Gastroesophageal sphincter (tissue), 4 donors: ENCODE data around the gene HOXC6. TPM values are rescaled to one million over a fixed set of nuclear protein-coding genes. Genes with fewer than 3 reads are reported as not detected.

Experiments used
- ATAC-seq: fragments of 150-250 bp; one replicate; pipeline ENCODE4 v1.9.1; 2016; ENCODE audit warnings: mild to moderate bottlenecking, moderate library complexity
- H3K27ac ChIP-seq, 4 donors: fragments of 200-600 bp; sonication (generic) in 3 of 4; 1 replicate in 3 of 4; 2 replicates in 1 of 4; pipeline ENCODE4 v1.5.1; 2016 to 2019
- H3K27me3 ChIP-seq: fragments of 200-600 bp; sonication (generic); one replicate; pipeline ENCODE4 v1.5.1; 2019
- H3K36me3 ChIP-seq, 2 donors: fragments of 200-600 bp; sonication (generic); one replicate each; pipeline ENCODE4 v1.5.1; 2019; ENCODE audit warnings: control low read depth in 1 of 2
- H3K4me1 ChIP-seq, 3 donors: fragments of 200-600 bp; sonication (generic); 1 replicate in 2 of 3; 2 replicates in 1 of 3; pipeline ENCODE4 v1.5.1; 2016 to 2019; ENCODE audit warnings: control low read depth in 2 of 3
- H3K4me3 ChIP-seq, 2 donors: fragments of 200-600 bp; sonication (generic); one replicate each; pipeline ENCODE4 v1.5.1; 2019; ENCODE audit warnings: mild to moderate bottlenecking in 1 of 2, moderate library complexity in 1 of 2
- H3K9me3 ChIP-seq, 3 donors: fragments of 200-600 bp; sonication (generic); one replicate each; pipeline ENCODE4 v1.5.1; 2017 to 2019; ENCODE audit warnings: control low read depth in 2 of 3
- EP300 ChIP-seq: sonication (generic); formaldehyde crosslinking; IDR thresholded peaks from one replicate; pipeline ENCODE4 v1.6.1; 2017; ENCODE audit warnings: antibody characterized with exemption, mild to moderate bottlenecking
- POLR2A ChIP-seq, 2 donors: fragments of 450-650 bp; IDR thresholded peaks; one replicate each; pipeline ENCODE4 v1.6.1; 2017; ENCODE audit warnings: antibody characterized with exemption in 2 of 2, mild to moderate bottlenecking in 2 of 2, moderate library complexity in 1 of 2
- POLR2AphosphoS5 ChIP-seq: sonication (generic); formaldehyde crosslinking; IDR thresholded peaks from one replicate; pipeline ENCODE4 v1.6.1; 2017; ENCODE audit warnings: antibody characterized with exemption
- WGBS, 2 donors: methylation state at CpG; one replicate each; pipeline ENCODE4 v1.1.5; 2018; ENCODE audit warnings: low coverage in 1 of 2; 5-methylcytosine and 5-hydroxymethylcytosine counted together
- total RNA-seq, 4 donors: library from RNA; depleted of rRNA; stranded (reverse); fragments of >200 nt; gene quantifications; one replicate each; pipeline ENCODE4 v1.1.0, GENCODE V29; 2016
- TF ChIP-seq, protein P1 (sequence below), 4 experiments: fragments of 200-600 bp in 2 of 4; fragments of 450-650 bp in 2 of 4; sonication (generic) in 1 of 4; IDR thresholded peaks; one replicate each; pipeline ENCODE4 v1.5.1; 2017 to 2019; ENCODE audit warnings: antibody characterized with exemption in 4 of 4, mild to moderate bottlenecking in 2 of 4, moderate library complexity in 2 of 4

HOXC6 gene
- total RNA-seq, 4 donors from 2014 or later: 0.50 TPM; not detected in 3

DNA sequence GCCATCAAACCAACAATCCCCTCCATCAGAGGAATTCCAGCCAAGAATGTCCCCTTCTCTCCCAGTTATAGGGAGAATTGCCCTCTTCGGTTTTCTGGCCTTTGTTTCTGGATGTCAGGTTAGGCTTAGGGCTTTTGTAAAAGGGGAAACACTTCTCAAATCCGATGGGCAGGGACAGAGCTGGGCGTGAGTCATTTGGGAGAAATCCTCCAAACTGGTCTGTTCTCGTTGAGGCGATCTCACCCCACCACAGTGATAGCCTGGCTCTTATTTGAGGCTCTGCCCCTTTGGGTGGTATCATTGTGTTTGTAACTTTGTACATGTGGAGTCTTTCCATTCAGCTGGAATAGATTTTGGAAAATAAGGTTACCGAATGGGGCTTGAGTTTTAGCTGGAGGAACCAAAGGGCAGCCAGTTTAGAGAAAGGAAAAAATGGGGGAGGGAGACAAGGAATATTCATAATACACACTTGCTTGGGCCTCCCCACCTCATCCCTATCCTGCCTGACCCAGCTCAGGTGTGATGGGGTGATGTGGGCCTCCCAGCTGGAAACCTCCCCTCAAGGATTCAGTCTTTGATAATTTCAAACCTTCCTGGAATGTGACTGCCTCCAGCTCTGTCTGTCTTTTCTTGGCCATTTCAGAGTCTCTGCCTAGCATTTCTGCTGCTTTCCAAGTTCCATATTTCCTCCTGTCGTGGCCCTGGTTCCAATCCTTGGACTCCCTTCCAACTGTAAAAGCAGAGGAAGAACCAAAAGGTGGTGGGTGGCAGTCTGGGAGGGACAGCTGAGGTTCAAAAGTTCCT lies 32.9 kb downstream of the HOXC6 start:
- WGBS, 2 donors: 74 to 94% methylated on average over 3 of the region's 7 CpGs
- no peak for TF ChIP-seq EP300
- TF ChIP-seq POLR2AphosphoS5: no peak
- TF ChIP-seq POLR2A (IDR thresholded peaks at IDR 0.05): no peak
- TF ChIP-seq, protein P1, sequence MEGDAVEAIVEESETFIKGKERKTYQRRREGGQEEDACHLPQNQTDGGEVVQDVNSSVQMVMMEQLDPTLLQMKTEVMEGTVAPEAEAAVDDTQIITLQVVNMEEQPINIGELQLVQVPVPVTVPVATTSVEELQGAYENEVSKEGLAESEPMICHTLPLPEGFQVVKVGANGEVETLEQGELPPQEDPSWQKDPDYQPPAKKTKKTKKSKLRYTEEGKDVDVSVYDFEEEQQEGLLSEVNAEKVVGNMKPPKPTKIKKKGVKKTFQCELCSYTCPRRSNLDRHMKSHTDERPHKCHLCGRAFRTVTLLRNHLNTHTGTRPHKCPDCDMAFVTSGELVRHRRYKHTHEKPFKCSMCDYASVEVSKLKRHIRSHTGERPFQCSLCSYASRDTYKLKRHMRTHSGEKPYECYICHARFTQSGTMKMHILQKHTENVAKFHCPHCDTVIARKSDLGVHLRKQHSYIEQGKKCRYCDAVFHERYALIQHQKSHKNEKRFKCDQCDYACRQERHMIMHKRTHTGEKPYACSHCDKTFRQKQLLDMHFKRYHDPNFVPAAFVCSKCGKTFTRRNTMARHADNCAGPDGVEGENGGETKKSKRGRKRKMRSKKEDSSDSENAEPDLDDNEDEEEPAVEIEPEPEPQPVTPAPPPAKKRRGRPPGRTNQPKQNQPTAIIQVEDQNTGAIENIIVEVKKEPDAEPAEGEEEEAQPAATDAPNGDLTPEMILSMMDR (IDR thresholded peaks at IDR 0.05): no peak

DNA sequence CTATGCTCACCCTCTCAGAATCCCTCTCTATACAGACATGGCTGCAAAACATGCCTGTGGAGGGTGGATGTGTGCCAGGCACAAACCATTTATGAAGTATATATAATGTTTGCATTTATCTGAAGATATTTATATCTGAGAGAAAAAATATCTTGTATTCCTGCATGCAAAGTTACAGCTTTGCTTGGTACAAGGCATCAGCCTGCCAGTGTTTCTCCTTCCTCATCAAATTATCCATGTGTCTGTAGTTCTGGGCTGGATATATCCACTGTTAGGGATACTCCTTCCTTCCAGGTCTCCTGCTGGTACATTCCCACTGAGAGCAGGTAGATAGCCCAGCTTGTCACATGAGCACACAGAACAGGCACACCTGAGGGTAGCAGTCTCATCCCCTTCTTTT lies 37.4 kb downstream of the HOXC6 start:
- H3K4me3 ChIP-seq: no peak overlapping the region
- TF ChIP-seq POLR2A (IDR thresholded peaks at IDR 0.05) (no peak), EP300 (no peak), POLR2AphosphoS5 (no peak)
- TF ChIP-seq, protein P1 (IDR thresholded peaks at IDR 0.05): no peak
- peaks cover 8% of the 10 kb centered on the region for H3K27me3 ChIP-seq
- H3K4me1 ChIP-seq: peaks cover 0 to 11% (median 0%) of the 10 kb centered on the region in 3 donors
- H3K36me3 ChIP-seq: no peaks in the 10 kb centered on the region
- no peaks in the 10 kb centered on the region for H3K9me3 ChIP-seq
- H3K27ac ChIP-seq: no peak overlapping the region
- no peak for ATAC-seq

More for the DNA sequence above, 32.9 kb downstream of the HOXC6 start:
- Histone ChIP-seq H3K27ac (no peak overlapping the region), H3K27me3 (peaks cover 8% of the 10 kb centered on the region), H3K9me3 (no peaks in the 10 kb centered on the region), H3K36me3 (no peaks in the 10 kb centered on the region), H3K4me1 (peaks cover 0 to 13% (median 0%) of the 10 kb centered on the region in 3 donors), H3K4me3 (no peak overlapping the region)
- no peak for ATAC-seq

DNA sequence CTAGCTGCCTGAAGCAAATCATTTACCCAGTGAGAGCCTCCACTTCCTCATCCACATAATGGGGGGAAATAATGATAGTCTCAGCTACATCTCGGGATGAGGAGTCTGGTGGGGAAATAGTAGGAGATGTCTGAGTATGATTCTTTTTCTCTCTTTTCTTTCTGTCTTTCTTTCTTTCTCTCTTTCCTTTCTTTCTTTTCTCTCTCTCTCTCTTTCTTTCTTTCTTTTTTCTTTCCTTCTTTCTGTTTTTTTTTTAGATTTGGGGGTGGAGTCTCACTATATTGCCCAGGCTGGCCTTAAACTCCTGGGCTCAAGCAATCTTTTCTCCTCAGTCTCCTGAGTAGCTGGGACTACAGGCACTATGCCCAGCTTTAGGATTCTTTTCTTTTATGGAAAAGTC lies 38.2 kb downstream of the HOXC6 start:
- peaks cover 8% of the 10 kb centered on the region for H3K27me3 ChIP-seq
- TF ChIP-seq EP300 (no peak), POLR2AphosphoS5 (no peak), POLR2A (IDR thresholded peaks at IDR 0.05) (no peak)
- TF ChIP-seq, protein P1 (IDR thresholded peaks at IDR 0.05): no peak
- ATAC-seq: no peak
- H3K27ac ChIP-seq: no peak overlapping the region
- H3K4me1 ChIP-seq: peaks cover 0 to 11% (median 0%) of the 10 kb centered on the region in 3 donors
- no peak overlapping the region for H3K4me3 ChIP-seq
- no peaks in the 10 kb centered on the region for H3K9me3 ChIP-seq
- H3K36me3 ChIP-seq: no peaks in the 10 kb centered on the region
- WGBS, 2 donors: 73 to 83% methylated on average over 1 of the region's 1 CpG

DNA sequence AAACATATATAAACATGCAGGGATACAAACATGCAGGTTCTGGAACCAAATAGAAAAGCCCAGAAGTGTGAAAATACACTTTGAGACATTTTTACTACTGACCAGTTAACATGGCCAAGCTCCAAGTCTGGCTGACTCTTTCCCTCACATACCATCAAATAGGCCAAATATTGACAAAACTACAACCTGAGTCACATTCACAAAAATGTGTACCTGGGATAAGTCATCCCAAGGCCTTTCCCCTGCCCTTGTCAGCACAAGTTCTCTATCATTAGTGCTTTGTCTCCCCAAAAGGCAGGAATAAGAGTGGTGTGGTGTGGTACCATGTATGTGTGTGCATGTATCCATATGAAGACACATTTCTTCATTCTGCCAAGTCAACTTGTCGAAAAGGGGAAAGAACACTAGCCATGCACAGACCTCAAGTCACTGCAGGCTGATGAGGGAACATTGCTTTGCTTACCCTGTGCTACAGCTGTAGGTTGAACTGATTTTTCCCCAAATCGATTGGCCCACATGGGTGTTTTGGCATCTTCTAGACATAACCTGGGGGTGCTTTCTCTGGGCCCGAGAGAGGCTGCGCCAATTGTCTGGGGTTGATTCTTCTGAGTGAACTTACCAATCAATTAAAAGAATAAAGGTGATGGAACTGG lies 40.3 kb downstream of the HOXC6 start:
- 64 to 75% methylated on average over 1 to 2 of the region's 4 CpGs for WGBS, 2 donors
- Histone ChIP-seq H3K4me1 (peaks cover 0 to 11% (median 0%) of the 10 kb centered on the region in 3 donors), H3K36me3 (no peaks in the 10 kb centered on the region), H3K4me3 (no peak overlapping the region), H3K27me3 (no peaks in the 10 kb centered on the region), H3K9me3 (no peaks in the 10 kb centered on the region), H3K27ac (no peak overlapping the region)
- ATAC-seq: no peak
- TF ChIP-seq, protein P1 (IDR thresholded peaks at IDR 0.05): no peak
- no peak for TF ChIP-seq POLR2A (IDR thresholded peaks at IDR 0.05)
- TF ChIP-seq EP300: no peak
- TF ChIP-seq POLR2AphosphoS5: no peak
